ENCODE results near the gene MAEL. TPM values are rescaled to one million over a fixed set of nuclear protein-coding genes. Genes with fewer than 3 reads are reported as not detected.

The MAEL gene
- total RNA-seq, 1 experiment from 2014 or later: not detected

DNA sequence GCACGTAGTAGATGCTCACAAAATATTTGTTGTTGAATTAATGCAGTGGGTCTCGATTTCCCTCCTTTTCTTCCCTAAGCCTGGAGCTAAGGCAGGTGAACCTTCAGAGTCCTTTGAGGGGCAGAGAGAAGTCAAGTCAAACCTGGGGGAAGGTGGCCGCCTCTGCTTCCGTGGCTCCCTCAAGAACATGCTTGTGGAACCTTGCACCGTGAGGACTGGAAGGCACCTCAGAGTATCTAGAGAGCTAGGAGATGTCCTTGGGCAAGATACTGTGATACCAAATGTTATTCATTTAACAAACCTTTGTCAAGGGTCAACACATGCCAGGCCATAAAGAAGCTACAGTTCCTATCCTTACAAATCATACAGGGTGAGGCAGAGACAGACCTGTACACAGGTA, 62.8 kb downstream of the MAEL start:
- H3K27ac Mint-ChIP-seq: no peak overlapping the region
- Histone ChIP-seq H3K4ac (ENCODE audit: low read depth, low read length) (no peak overlapping the region), H2BK120ac (ENCODE audit: low read depth, low read length, poor library complexity, severe bottlenecking) (no peak overlapping the region), H3K79me2 (ENCODE audit: insufficient read depth, low read length) (no peaks in the 10 kb centered on the region), H4K20me1 (ENCODE audit: control insufficient read depth, insufficient read depth, insufficient read length) (no peaks in the 10 kb centered on the region), H3K27ac (ENCODE audit: insufficient read length, low read depth, low read length) (no peak overlapping the region), H3K9me3 (ENCODE audit: control insufficient read depth, low read depth, low read length) (no peaks in the 10 kb centered on the region), H2AK5ac (ENCODE audit: insufficient read length, low read length) (no peak overlapping the region), H2AFZ (ENCODE audit: low read length) (no peak overlapping the region), H3K18ac (ENCODE audit: insufficient read length, low read depth, low read length) (no peak overlapping the region), H4K5ac (ENCODE audit: insufficient read length, low read depth, low read length) (no peak overlapping the region), H3K23ac (ENCODE audit: insufficient read length, low read depth, low read length) (no peak overlapping the region), H2BK12ac (ENCODE audit: insufficient read length, low read depth, low read length) (no peak overlapping the region), H3K9ac (ENCODE audit: extremely low read depth, insufficient read length, low read length) (no peak overlapping the region), H3K4me1 (ENCODE audit: insufficient read depth, low read length) (no peaks in the 10 kb centered on the region), H2BK5ac (ENCODE audit: insufficient read length, low read length) (no peak overlapping the region), H3K4me2 (ENCODE audit: insufficient read depth, insufficient read length, low read length) (no peak overlapping the region), H3K79me1 (ENCODE audit: insufficient read depth, low read depth, low read length, poor library complexity, severe bottlenecking) (no peaks in the 10 kb centered on the region), H3K14ac (ENCODE audit: insufficient read depth, low read length) (no peak overlapping the region), H4K91ac (ENCODE audit: insufficient read length, low read depth, low read length) (no peak overlapping the region), H3K56ac (ENCODE audit: insufficient read length, low read depth, low read length) (no peak overlapping the region), H4K8ac (replicated peaks; ENCODE audit: insufficient read length, low read depth, low read length) (no peak overlapping the region), H3K27me3 (ENCODE audit: insufficient read depth, low read length) (no peaks in the 10 kb centered on the region), H2BK20ac (ENCODE audit: low read depth, low read length, poor library complexity, severe bottlenecking) (no peak overlapping the region), H3K23me2 (ENCODE audit: insufficient read length, low read depth, low read length, poor library complexity, severe bottlenecking) (no peaks in the 10 kb centered on the region), H2BK15ac (ENCODE audit: low read depth, low read length) (no peak overlapping the region), H3T11ph (ENCODE audit: low read length) (no peak overlapping the region)
- no CpG with 5 or more reads among the region's 5 CpGs for WGBS (ENCODE audit: extremely low coverage, insufficient read length, low lambda C conversion rate)
- H3K9me3 Mint-ChIP-seq: no peaks in the 10 kb centered on the region; a peak in 1 of 5 replicates
- no peak overlapping the region for H3K4me3 Mint-ChIP-seq
- H3K36me3 Mint-ChIP-seq (ENCODE audit: insufficient read depth in 1 of 3, low read depth in 3 of 3): no peaks in the 10 kb centered on the region; a peak in 1 of 7 replicates
- H3K27me3 Mint-ChIP-seq (ENCODE audit: low read depth): peaks cover 14% of the 10 kb centered on the region
- H3K4me1 Mint-ChIP-seq: no peaks in the 10 kb centered on the region
- TF ChIP-seq, protein P1, sequence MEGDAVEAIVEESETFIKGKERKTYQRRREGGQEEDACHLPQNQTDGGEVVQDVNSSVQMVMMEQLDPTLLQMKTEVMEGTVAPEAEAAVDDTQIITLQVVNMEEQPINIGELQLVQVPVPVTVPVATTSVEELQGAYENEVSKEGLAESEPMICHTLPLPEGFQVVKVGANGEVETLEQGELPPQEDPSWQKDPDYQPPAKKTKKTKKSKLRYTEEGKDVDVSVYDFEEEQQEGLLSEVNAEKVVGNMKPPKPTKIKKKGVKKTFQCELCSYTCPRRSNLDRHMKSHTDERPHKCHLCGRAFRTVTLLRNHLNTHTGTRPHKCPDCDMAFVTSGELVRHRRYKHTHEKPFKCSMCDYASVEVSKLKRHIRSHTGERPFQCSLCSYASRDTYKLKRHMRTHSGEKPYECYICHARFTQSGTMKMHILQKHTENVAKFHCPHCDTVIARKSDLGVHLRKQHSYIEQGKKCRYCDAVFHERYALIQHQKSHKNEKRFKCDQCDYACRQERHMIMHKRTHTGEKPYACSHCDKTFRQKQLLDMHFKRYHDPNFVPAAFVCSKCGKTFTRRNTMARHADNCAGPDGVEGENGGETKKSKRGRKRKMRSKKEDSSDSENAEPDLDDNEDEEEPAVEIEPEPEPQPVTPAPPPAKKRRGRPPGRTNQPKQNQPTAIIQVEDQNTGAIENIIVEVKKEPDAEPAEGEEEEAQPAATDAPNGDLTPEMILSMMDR (conservative IDR thresholded peaks at IDR 0.05): no peak
- no peak for DNase-seq

All from H9 (cell line).